H9 (cell line): Measurements from ENCODE around the gene L1TD1. TPM values are rescaled to one million over a fixed set of nuclear protein-coding genes. Genes with fewer than 3 reads are reported as not detected.

Experiments
- DNase-seq: peaks from one replicate; pipeline ENCODE4 v3.0.0-alpha.2; 2017
- H2AFZ ChIP-seq: one replicate; pipeline ENCODE4 v1.6.1; 2013; ENCODE audit warnings: mild to moderate bottlenecking, low read length, control low read depth, moderate library complexity
- H2AK5ac ChIP-seq: 2 replicates; pipeline ENCODE4 v1.6.1; 2013; ENCODE audit warnings: low read length, control low read depth, mixed read lengths; ENCODE audit not compliant: insufficient read length
- H2BK120ac ChIP-seq: one replicate; pipeline ENCODE4 v1.6.1; 2013; ENCODE audit warnings: low read depth, mild to moderate bottlenecking, low read length, control low read depth, inconsistent platforms; ENCODE audit not compliant: poor library complexity, severe bottlenecking
- H2BK12ac ChIP-seq: 2 replicates; pipeline ENCODE4 v1.6.1; 2013; ENCODE audit warnings: low read length, control low read depth, mixed read lengths, low read depth; ENCODE audit not compliant: insufficient read length
- H2BK15ac ChIP-seq: 2 replicates; pipeline ENCODE4 v1.6.1; 2013; ENCODE audit warnings: low read depth, low read length, control low read depth
- H2BK20ac ChIP-seq: one replicate; pipeline ENCODE4 v1.6.1; 2013; ENCODE audit warnings: low read depth, mild to moderate bottlenecking, low read length, control low read depth, inconsistent platforms; ENCODE audit not compliant: poor library complexity, severe bottlenecking
- H2BK5ac ChIP-seq: 2 replicates; pipeline ENCODE4 v1.6.1; 2013; ENCODE audit warnings: low read length, control low read depth, mixed read lengths; ENCODE audit not compliant: insufficient read length
- H3K14ac ChIP-seq: 2 replicates; pipeline ENCODE4 v1.6.1; 2013; ENCODE audit warnings: low read length, control low read depth; ENCODE audit not compliant: insufficient read depth
- H3K18ac ChIP-seq: 2 replicates; pipeline ENCODE4 v1.6.1; 2013; ENCODE audit warnings: low read depth, mild to moderate bottlenecking, mixed read lengths, low read length, control low read depth; ENCODE audit not compliant: insufficient read length
- H3K23ac ChIP-seq: 2 replicates; pipeline ENCODE4 v1.6.1; 2013; ENCODE audit warnings: low read length, control low read depth, mixed read lengths, low read depth; ENCODE audit not compliant: insufficient read length
- H3K23me2 ChIP-seq: 2 replicates; pipeline ENCODE4 v1.6.1; 2013; ENCODE audit warnings: low read depth, mild to moderate bottlenecking, mixed read lengths, low read length, control low read depth; ENCODE audit not compliant: insufficient read length, poor library complexity, severe bottlenecking
- H3K27ac ChIP-seq: 2 replicates; pipeline ENCODE4 v1.5.1; 2013; ENCODE audit warnings: low read length, control low read depth, mixed read lengths, low read depth; ENCODE audit not compliant: insufficient read length
- H3K27me3 ChIP-seq: 2 replicates; pipeline ENCODE4 v1.6.1; 2013; ENCODE audit warnings: low read length, control low read depth, inconsistent platforms; ENCODE audit not compliant: insufficient read depth
- H3K4ac ChIP-seq: 2 replicates; pipeline ENCODE4 v1.6.1; 2013; ENCODE audit warnings: low read depth, mild to moderate bottlenecking, control low read depth, inconsistent platforms, low read length, moderate library complexity
- H3K4me1 ChIP-seq: 2 replicates; pipeline ENCODE4 v1.6.1; 2013; ENCODE audit warnings: low read length, control low read depth, inconsistent platforms; ENCODE audit not compliant: insufficient read depth
- H3K4me2 ChIP-seq: 2 replicates; pipeline ENCODE4 v1.6.1; 2013; ENCODE audit warnings: low read length, control low read depth, mixed read lengths; ENCODE audit not compliant: insufficient read length, insufficient read depth
- H3K56ac ChIP-seq: 2 replicates; pipeline ENCODE4 v1.6.1; 2013; ENCODE audit warnings: low read depth, mild to moderate bottlenecking, mixed read lengths, low read length, control low read depth; ENCODE audit not compliant: insufficient read length
- H3K79me1 ChIP-seq: 2 replicates; pipeline ENCODE4 v1.6.1; 2013; ENCODE audit warnings: low read depth, mild to moderate bottlenecking, moderate library complexity, low read length, control low read depth, inconsistent platforms; ENCODE audit not compliant: insufficient read depth, poor library complexity, severe bottlenecking
- H3K79me2 ChIP-seq: 2 replicates; pipeline ENCODE4 v1.6.1; 2013; ENCODE audit warnings: low read length, control low read depth, inconsistent platforms; ENCODE audit not compliant: insufficient read depth
- H3K9ac ChIP-seq: 2 replicates; pipeline ENCODE4 v1.6.1; 2013; ENCODE audit warnings: low read length, control low read depth, mixed read lengths; ENCODE audit not compliant: insufficient read length; ENCODE audit errors: extremely low read depth
- H3K9me3 ChIP-seq: one replicate; pipeline ENCODE4 v1.6.1; 2013; ENCODE audit warnings: low read depth, low read length, inconsistent platforms; ENCODE audit not compliant: control insufficient read depth
- H3T11ph ChIP-seq: one replicate; pipeline ENCODE4 v1.6.1; 2013; ENCODE audit warnings: mild to moderate bottlenecking, low read length, control low read depth, inconsistent platforms
- H4K20me1 ChIP-seq: one replicate; pipeline ENCODE4 v1.6.1; 2013; ENCODE audit not compliant: control insufficient read depth, insufficient read length, insufficient read depth
- H4K5ac ChIP-seq: 2 replicates; pipeline ENCODE4 v1.6.1; 2013; ENCODE audit warnings: low read depth, mild to moderate bottlenecking, mixed read lengths, low read length, control low read depth; ENCODE audit not compliant: insufficient read length
- H4K8ac ChIP-seq: replicated peaks from 2 replicates; pipeline ENCODE4 v1.6.1; 2013; ENCODE audit warnings: low read length, control low read depth, mixed read lengths, low read depth; ENCODE audit not compliant: insufficient read length
- H4K91ac ChIP-seq: 2 replicates; pipeline ENCODE4 v1.6.1; 2013; ENCODE audit warnings: low read depth, mild to moderate bottlenecking, moderate library complexity, mixed read lengths, low read length, control low read depth; ENCODE audit not compliant: insufficient read length
- H3K27ac Mint-ChIP-seq, 3 experiments: 2 replicates in 2 of 3; 3 replicates in 1 of 3; pipeline ENCODE4 v1.8.0; 2020 to 2021; ENCODE audit warnings: mixed read lengths in 3 of 3, mild to moderate bottlenecking in 1 of 3, moderate library complexity in 1 of 3
- H3K27me3 Mint-ChIP-seq: 2 replicates; pipeline ENCODE4 v1.8.0; 2021; ENCODE audit warnings: low read depth, mild to moderate bottlenecking, moderate library complexity, mixed read lengths
- H3K36me3 Mint-ChIP-seq, 3 experiments: 2 replicates in 2 of 3; 3 replicates in 1 of 3; pipeline ENCODE4 v1.8.0; 2020 to 2021; ENCODE audit warnings: low read depth in 3 of 3, mixed read lengths in 3 of 3; ENCODE audit not compliant: insufficient read depth in 1 of 3
- H3K4me1 Mint-ChIP-seq, 2 experiments: 2 replicates each; pipeline ENCODE4 v1.8.0; 2020; ENCODE audit warnings: mixed read lengths in 2 of 2
- H3K4me3 Mint-ChIP-seq, 2 experiments: 2 replicates in 1 of 2; 3 replicates in 1 of 2; pipeline ENCODE4 v1.8.0; 2020 to 2021; ENCODE audit warnings: mild to moderate bottlenecking in 2 of 2, mixed read lengths in 2 of 2, moderate library complexity in 1 of 2
- H3K9me3 Mint-ChIP-seq, 2 experiments: 2 replicates in 1 of 2; 3 replicates in 1 of 2; pipeline ENCODE4 v1.8.0; 2020; ENCODE audit warnings: mild to moderate bottlenecking in 2 of 2, mixed read lengths in 2 of 2, moderate library complexity in 1 of 2
- CTCF ChIP-seq: fragments of 200-600 bp; sonication (generic); conservative IDR thresholded peaks from 3 replicates; pipeline ENCODE4 v1.8.0; 2021; ENCODE audit warnings: antibody characterized with exemption, mild to moderate bottlenecking
- WGBS: extraction: QIAGEN DNeasy Blood & Tissue Kit; methylation state at CpG from one replicate; pipeline ENCODE4 v1.1.7; 2013; ENCODE audit warnings: missing lambda C conversion rate, low lambda C conversion rate, mixed read lengths; ENCODE audit not compliant: insufficient read length; ENCODE audit errors: extremely low coverage; 5-methylcytosine and 5-hydroxymethylcytosine counted together
- total RNA-seq: library from RNA; stranded (reverse); gene quantifications from 2 replicates; pipeline ENCODE4 v1.2.1, GENCODE V29; 2021

L1TD1 gene
- total RNA-seq, 1 experiment from 2014 or later: 422 TPM

- no peak overlapping the region for H3K18ac ChIP-seq
Observed at GRCh38 chr1:62187548-62187947, 7.1 kb upstream of the L1TD1 start.

More at GRCh38 chr1:62187548-62187947, 7.1 kb upstream of the L1TD1 start:
- H3K4me1 ChIP-seq: peaks cover 2% of the 10 kb centered on the region; the same call in 1 of the 2 replicates
- no peak overlapping the region for H4K91ac ChIP-seq
- H2BK20ac ChIP-seq: no peak overlapping the region
- no peak overlapping the region for H3K27ac Mint-ChIP-seq
- no peak overlapping the region for H3K14ac ChIP-seq
- H2BK12ac ChIP-seq: no peak overlapping the region
- H3K9me3 ChIP-seq: no peaks in the 10 kb centered on the region
- H2BK120ac ChIP-seq: no peak overlapping the region
- no peaks in the 10 kb centered on the region for H3K27me3 Mint-ChIP-seq
- H2AK5ac ChIP-seq: no peak overlapping the region
- no peaks in the 10 kb centered on the region for H3K79me2 ChIP-seq
- H3K4me3 Mint-ChIP-seq: no peak overlapping the region
- no peak overlapping the region for H3K56ac ChIP-seq
- H3K9me3 Mint-ChIP-seq: no peaks in the 10 kb centered on the region
- H3K4me2 ChIP-seq: no peak overlapping the region
- peaks cover 27% of the 10 kb centered on the region in 2 experiments for H3K4me1 Mint-ChIP-seq
- no peak for DNase-seq
- no peak overlapping the region for H2AFZ ChIP-seq
- no peak for TF ChIP-seq CTCF
- no peak overlapping the region for H2BK5ac ChIP-seq
- no peaks in the 10 kb centered on the region for H3K79me1 ChIP-seq
- H3K9ac ChIP-seq: no peak overlapping the region
- WGBS: no CpG with 5 or more reads among the region's 5 CpGs
- no peak overlapping the region for H4K5ac ChIP-seq
- no peaks in the 10 kb centered on the region for H3K27me3 ChIP-seq
- no peaks in the 10 kb centered on the region; a peak in 2 of 7 replicates for H3K36me3 Mint-ChIP-seq
- H4K20me1 ChIP-seq: no peaks in the 10 kb centered on the region
- H3K4ac ChIP-seq: no peak overlapping the region
- no peak overlapping the region for H3K23ac ChIP-seq
- no peak overlapping the region for H3T11ph ChIP-seq
- H3K23me2 ChIP-seq: no peaks in the 10 kb centered on the region
- H4K8ac ChIP-seq: no peak overlapping the region
- no peak overlapping the region for H3K27ac ChIP-seq
- no peak overlapping the region for H2BK15ac ChIP-seq
